Lower leg skin (tissue), 3 donors: ENCODE results near the gene NTPCR.

Experiments used
- CTCF ChIP-seq, 3 donors: fragments of 450-650 bp; IDR thresholded peaks; one replicate each; pipeline ENCODE4 v1.5.1; 2016; ENCODE audit warnings: antibody characterized with exemption in 3 of 3, mild to moderate bottlenecking in 3 of 3, moderate library complexity in 2 of 3
- POLR2A ChIP-seq, 2 donors: fragments of 450-650 bp; IDR thresholded peaks; one replicate each; pipeline ENCODE4 v1.6.1; 2016 to 2017; ENCODE audit warnings: antibody characterized with exemption in 2 of 2, mild to moderate bottlenecking in 1 of 2, moderate library complexity in 1 of 2

GRCh38 chr1:233033361-233033760, 83.0 kb downstream of the NTPCR start:
- TF ChIP-seq CTCF (IDR thresholded peaks at IDR 0.05) (no peak), POLR2A (IDR thresholded peaks at IDR 0.05) (no peak)
